Posterior vena cava (tissue), 2 donors: Measurements from ENCODE around the gene PLEKHM3. TPM values are rescaled to one million over a fixed set of nuclear protein-coding genes. Genes with fewer than 3 reads are reported as not detected.

Experiments
- DNase-seq: peaks from one replicate; pipeline ENCODE4 v3.0.0-alpha.2; 2020; ENCODE audit warnings: low spot score
- intact Hi-C, 2 donors: fragments of 100-400 bp; cut with DNase I; formaldehyde crosslinking; loops; one replicate each; pipeline versions ENCODE4 v1.14.1 to v1.14.2; 2022 to 2023
- long read RNA-seq, 2 donors: library from polyadenylated mRNA; unstranded; transcript quantifications; one replicate each; pipeline ENCODE4 v2.0.0, GENCODE V29; 2020 to 2021
- total RNA-seq, 2 donors: library from RNA; stranded (reverse); fragmentation: NEBNext Ultra II Directional; extraction: Animal tissue kit (Norgen Biotek cat#: 25700); gene quantifications; one replicate each; pipeline ENCODE4 v1.2.1, GENCODE V29; 2021
- donor health status: DM: yes; HTN: yes; CAD: no.
- donor health status: DM: yes; HTN: yes; CAD: no.

Gene PLEKHM3, protein sequence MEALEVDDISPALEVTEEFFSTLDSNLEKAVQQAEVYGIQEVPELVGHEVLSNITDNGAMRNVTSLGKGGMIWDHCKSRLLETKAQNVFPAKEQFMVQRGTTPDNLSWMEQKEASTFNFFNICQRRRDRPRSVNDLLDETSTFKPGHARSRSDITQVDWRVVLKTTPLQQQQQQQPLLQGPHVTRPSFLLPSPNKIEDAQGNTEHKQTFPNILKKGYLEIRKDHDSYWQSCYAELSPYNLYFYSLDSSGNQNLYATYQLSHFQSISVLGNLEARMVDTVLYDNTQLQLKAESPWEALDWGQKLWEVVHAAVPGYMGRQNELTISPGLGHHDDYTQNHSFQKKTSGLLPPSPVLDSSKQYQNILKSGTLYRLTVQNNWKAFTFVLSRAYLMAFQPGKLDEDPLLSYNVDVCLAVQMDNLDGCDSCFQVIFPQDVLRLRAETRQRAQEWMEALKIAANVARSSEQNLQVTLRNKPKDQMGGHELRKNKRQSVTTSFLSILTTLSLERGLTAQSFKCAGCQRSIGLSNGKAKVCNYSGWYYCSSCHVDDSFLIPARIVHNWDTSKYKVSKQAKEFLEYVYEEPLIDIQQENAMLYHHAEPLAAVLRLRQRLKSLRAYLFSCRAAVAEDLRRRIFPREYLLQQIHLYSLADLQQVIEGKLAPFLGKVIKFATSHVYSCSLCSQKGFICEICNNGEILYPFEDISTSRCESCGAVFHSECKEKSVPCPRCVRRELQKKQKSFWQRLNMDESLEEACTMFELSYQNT
- 1 to 10 TPM; 8.9 to 9.8 TPM for total RNA-seq
- long read RNA-seq, donor 1, partial matches to known transcripts, result 0 of 2 reads
- long read RNA-seq, donor 1, other reads (novel, unspliced or antisense), result 2 of 2 reads
- long read RNA-seq, donor 2, partial matches to known transcripts, result 0 of 1 reads
- long read RNA-seq, donor 2, other reads (novel, unspliced or antisense), result 1 of 1 reads

DNA sequence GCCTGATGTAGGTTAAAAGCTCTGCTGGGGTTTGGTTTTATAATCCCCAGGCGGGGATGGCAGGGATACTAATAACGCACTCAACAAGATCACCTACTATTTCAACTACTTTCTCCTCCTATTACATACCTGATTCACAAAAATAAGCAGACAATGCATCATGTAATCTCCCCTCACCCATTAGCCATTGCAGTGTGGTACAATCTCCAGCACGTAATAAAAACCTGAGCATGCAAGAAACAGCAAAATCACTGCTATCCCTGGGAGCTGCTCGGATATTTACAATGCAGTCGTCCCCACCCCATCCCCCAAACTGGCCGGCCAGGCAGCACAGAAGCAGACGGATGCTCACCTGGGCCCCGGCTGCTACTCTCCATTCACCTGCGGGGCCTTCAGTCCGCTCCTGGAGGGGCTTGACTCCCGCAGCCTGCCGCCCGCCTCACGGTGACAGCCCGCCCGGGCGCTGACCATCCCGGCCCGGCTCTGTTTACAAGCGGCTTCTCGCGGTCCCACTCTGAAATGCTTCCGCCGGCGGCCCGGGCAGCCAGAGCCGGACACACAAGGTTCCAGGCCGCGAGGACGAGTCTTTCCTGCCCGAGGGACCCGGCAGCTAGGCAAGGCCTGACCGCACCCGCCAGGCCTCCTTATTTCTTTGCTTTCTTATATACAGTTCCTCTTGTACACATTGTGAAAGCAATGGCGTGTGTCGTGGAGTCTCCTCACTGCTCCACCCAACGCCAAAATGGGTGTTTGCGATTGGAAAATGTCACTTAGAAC lies at the start of gene PLEKHM3:
Gene PLEKHM3, minus strand, starts transcription at position 491 of the 777 bp plus-strand sequence. CDS start 23,888 bp downstream, outside the sequence.
- peak; percentile 96 for DNase-seq
- intact Hi-C loops, result loop anchor here in 1 of 2 donors (10.0 kb wide), 1 partner anchor 260 kb away; the partner anchor contains the start of gene FZD5

DNA sequence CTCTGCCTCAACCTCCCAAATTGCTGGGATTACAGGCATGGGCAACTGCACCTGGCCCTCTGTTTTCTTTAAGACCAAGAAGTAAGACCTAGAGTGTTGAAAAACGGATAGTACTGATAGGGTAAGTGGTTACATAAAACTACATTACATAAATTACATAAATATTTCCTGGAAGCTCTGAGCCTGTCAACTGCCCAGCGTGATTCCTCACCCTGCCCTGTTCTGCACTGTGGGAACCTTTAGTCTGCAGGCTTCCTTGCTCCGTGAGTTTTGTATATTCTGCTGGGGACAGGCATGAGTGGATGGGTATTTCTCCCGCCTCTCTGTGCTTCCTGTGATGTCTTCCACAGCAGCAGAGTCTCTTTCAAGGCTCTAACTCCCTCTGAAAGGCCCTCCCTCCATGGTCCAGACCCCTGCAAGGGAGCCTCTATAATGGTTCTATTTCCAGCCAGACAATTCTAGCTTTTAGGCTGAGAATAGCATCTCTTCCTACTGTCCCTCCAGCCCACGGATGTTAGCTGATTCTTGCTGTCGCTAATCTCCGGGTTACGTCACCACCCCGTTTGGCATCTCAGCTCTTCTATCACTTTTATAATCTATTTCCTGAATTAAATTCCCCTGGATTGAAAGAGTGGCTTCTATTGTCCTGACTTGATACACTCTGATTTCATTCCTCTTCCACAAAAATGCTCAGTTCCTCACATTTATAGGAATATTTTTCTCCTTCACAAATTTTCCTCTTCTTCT lies 49.5 kb upstream of the PLEKHM3 start:
- DNase-seq, result no peak
- intact Hi-C loops, result loop anchor here in 1 of 2 donors (10.0 kb wide), 1 partner anchor 330 kb away; no protein-coding TSS in a partner anchor

GRCh38 chr2:208072250-208072892 lies 47.0 kb upstream of the PLEKHM3 start:
- DNase-seq, result no peak
- intact Hi-C loops, result loop anchor here in 1 of 2 donors (10.0 kb wide), 1 partner anchor 328 kb away; no protein-coding TSS in a partner anchor

- intact Hi-C loops, result no loop called here
- no peak for DNase-seq
Observed at GRCh38 chr2:208069186-208069585, 43.9 kb upstream of the PLEKHM3 start.

DNA sequence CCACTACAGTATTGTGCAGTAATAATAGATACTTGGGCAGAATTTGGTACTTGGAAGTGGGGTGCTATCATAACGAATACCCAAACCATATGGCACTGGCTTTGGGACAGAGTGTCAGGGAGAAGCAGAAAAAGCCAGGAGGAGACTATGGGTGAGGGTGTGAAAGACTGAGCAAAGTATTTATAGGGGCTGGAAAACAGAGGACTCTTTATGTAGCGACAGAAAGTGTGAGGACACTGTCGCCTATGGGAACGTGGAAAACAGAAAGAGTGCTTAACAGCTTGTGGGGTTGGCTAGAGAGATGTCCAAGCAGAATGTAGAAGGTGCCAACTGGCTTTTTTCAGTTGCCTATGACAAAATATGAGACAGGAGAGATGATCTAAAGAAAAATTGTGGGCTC lies 40.7 kb upstream of the PLEKHM3 start:
- intact Hi-C loops, result no loop called here
- no peak for DNase-seq

- intact Hi-C loops, result no loop called here
- no peak for DNase-seq
Observed at GRCh38 chr2:208065476-208065875, 40.1 kb upstream of the PLEKHM3 start.

GRCh38 chr2:208064220-208064961 lies 39.1 kb upstream of the PLEKHM3 start:
- intact Hi-C loops, result no loop called here
- no peak for DNase-seq

GRCh38 chr2:208062961-208063360 lies 37.6 kb upstream of the PLEKHM3 start:
- intact Hi-C loops, result no loop called here
- DNase-seq, result no peak

DNA sequence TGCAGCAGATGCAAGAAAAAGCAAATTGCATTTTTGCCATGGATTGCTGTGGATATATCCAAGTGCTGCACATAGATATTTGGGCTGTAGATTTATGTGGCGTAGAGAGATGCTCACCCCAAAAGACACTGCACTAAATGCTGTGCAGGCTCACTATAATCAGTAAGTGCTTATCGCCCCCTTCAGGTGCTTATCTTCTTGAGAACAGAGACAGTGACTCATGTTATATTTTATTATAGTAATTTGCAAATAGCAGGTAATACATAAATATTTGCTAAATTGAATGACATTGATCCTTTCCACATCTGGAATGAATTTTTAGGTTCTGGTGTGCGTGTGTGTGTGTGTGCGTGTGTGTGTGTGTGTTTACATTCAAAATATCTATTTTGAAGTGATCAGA lies 36.8 kb upstream of the PLEKHM3 start:
- DNase-seq, result no peak
- intact Hi-C loops, result no loop called here

DNA sequence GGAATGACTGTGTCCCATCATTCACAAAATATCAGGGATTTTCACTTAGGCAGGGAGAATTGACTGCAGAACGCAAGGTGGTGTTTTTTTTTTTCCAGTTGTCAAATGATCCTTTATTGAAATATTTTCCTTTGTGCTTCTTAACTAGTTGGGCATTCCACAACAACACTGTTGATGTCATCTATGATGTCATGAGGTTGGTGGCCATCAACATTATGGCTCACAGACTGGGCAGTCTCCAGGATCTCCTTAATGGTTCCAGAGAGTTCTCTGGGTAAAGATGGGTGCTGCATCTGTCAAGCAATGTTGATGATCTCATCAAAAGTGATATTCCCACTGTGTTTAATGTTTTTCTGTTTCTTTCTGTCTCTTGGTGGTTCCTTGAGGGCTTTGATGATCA lies 31.8 kb upstream of the PLEKHM3 start:
- no peak for DNase-seq
- intact Hi-C loops, result no loop called here

- DNase-seq, result no peak
- intact Hi-C loops, result no loop called here
Observed at GRCh38 chr2:208049441-208049840, 24.1 kb upstream of the PLEKHM3 start.

- DNase-seq, result no peak
- intact Hi-C loops, result no loop called here
Observed at GRCh38 chr2:208049006-208049405, 23.7 kb upstream of the PLEKHM3 start.

GRCh38 chr2:208047840-208048239 lies 22.5 kb upstream of the PLEKHM3 start:
- intact Hi-C loops, result no loop called here

GRCh38 chr2:208046686-208047085 lies 21.4 kb upstream of the PLEKHM3 start:
- DNase-seq, result no peak
- intact Hi-C loops, result no loop called here

More at GRCh38 chr2:208047840-208048239, 22.5 kb upstream of the PLEKHM3 start:
- DNase-seq, result no peak

GRCh38 chr2:208042450-208042849 lies 17.1 kb upstream of the PLEKHM3 start:
- intact Hi-C loops, result no loop called here

DNA sequence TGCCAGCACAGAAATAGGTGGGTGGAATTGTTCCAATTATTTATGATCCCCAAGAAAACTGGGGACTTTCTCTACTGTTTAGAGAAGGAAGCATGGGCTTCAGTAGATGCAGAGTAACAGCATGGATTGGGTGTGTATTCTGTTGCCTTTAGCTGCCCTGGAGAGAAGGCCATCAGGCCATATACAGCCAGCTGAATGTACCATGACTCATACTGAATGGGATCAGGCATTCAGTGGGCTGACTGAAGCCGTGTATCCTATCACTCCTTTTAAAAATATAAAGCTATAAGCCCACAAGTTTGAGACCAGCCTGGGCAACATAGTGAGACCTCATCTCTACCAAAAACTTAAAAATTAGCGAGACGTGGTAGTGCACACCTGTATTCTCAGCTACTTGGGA lies 16.7 kb upstream of the PLEKHM3 start:
- intact Hi-C loops, result no loop called here
- DNase-seq, result no peak

More at GRCh38 chr2:208042450-208042849, 17.1 kb upstream of the PLEKHM3 start:
- DNase-seq, result no peak
